Peyer's patch (tissue), 4 donors: ENCODE measurements around the gene FANCI. TPM values are rescaled to one million over a fixed set of nuclear protein-coding genes. Genes with fewer than 3 reads are reported as not detected.

Source experiments
- DNase-seq, 3 donors: peaks; one replicate each; pipeline ENCODE4 v3.0.0-alpha.2; 2017 to 2019
- H3K27ac ChIP-seq, 4 donors: fragments of 200-600 bp; sonication (generic); one replicate each; pipeline ENCODE4 v1.5.1; 2016 to 2019
- H3K27me3 ChIP-seq, 2 donors: fragments of 200-600 bp; sonication (generic); one replicate each; pipeline ENCODE4 v1.5.1; 2019
- H3K36me3 ChIP-seq, 3 donors: fragments of 200-600 bp; sonication (generic); one replicate each; pipeline ENCODE4 v1.5.1; 2016 to 2019
- H3K4me1 ChIP-seq, 4 donors: fragments of 200-600 bp; sonication (generic); one replicate each; pipeline ENCODE4 v1.5.1; 2016 to 2019
- H3K4me3 ChIP-seq, 4 donors: fragments of 200-600 bp; sonication (generic); 1 replicate in 3 of 4; 2 replicates in 1 of 4; pipeline ENCODE4 v1.5.1; 2016 to 2019; ENCODE audit warnings: mild to moderate bottlenecking in 1 of 4
- H3K9me3 ChIP-seq, 4 donors: fragments of 200-600 bp; sonication (generic); one replicate each; pipeline ENCODE4 v1.5.1; 2016 to 2019; ENCODE audit warnings: mild to moderate bottlenecking in 1 of 4
- POLR2A ChIP-seq, 2 donors: fragments of 450-650 bp; IDR thresholded peaks; one replicate each; pipeline ENCODE4 v1.5.1; 2017; ENCODE audit warnings: antibody characterized with exemption in 2 of 2, mild to moderate bottlenecking in 2 of 2, moderate library complexity in 2 of 2
- total RNA-seq, 4 donors: library from RNA; depleted of rRNA; stranded (reverse); fragments of >200 nt; gene quantifications; one replicate each; pipeline ENCODE4 v1.1.0, GENCODE V29; 2016
- TF ChIP-seq, protein P1 (sequence below), 6 experiments: fragments of 450-650 bp in 4 of 6; fragments of 200-600 bp in 2 of 6; sonication (generic) in 1 of 6; IDR thresholded peaks; one replicate each; pipeline ENCODE4 v1.5.1; 2017 to 2019; ENCODE audit warnings: antibody characterized with exemption in 6 of 6, mild to moderate bottlenecking in 3 of 6, moderate library complexity in 1 of 6

FANCI gene
- total RNA-seq, 4 donors from 2014 or later, result 5.6 to 75.9 (median 10.8) TPM

DNA sequence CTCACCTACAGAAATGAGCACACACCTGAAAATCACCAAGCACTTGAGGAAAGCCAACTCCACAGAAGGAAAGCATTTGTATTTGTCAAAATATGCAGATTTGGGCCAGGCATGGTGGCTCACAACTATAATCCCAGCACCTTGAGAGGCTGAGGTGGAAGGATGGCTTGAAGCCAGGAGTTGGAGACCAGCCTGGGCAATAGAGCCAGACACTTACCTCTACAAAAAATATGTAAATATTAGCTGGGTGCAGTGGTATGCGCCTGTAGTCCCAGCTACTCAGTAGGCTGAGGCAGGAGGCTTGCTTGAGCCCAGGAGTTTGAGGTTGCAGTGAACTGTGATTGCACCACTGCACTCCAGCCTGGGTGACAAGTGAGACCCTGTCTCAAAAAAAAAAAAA is 34.7 kb upstream of the FANCI start:
- no peak overlapping the region for H3K4me3 ChIP-seq
- H3K9me3 ChIP-seq, result no peaks in the 10 kb centered on the region
- TF ChIP-seq, protein P1, sequence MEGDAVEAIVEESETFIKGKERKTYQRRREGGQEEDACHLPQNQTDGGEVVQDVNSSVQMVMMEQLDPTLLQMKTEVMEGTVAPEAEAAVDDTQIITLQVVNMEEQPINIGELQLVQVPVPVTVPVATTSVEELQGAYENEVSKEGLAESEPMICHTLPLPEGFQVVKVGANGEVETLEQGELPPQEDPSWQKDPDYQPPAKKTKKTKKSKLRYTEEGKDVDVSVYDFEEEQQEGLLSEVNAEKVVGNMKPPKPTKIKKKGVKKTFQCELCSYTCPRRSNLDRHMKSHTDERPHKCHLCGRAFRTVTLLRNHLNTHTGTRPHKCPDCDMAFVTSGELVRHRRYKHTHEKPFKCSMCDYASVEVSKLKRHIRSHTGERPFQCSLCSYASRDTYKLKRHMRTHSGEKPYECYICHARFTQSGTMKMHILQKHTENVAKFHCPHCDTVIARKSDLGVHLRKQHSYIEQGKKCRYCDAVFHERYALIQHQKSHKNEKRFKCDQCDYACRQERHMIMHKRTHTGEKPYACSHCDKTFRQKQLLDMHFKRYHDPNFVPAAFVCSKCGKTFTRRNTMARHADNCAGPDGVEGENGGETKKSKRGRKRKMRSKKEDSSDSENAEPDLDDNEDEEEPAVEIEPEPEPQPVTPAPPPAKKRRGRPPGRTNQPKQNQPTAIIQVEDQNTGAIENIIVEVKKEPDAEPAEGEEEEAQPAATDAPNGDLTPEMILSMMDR (IDR thresholded peaks at IDR 0.05), result no peak
- no peak for TF ChIP-seq POLR2A (IDR thresholded peaks at IDR 0.05)
- no peak for DNase-seq
- no peak overlapping the region for H3K27ac ChIP-seq
- no peaks in the 10 kb centered on the region for H3K27me3 ChIP-seq
- no peaks in the 10 kb centered on the region for H3K36me3 ChIP-seq
- no peaks in the 10 kb centered on the region for H3K4me1 ChIP-seq

DNA sequence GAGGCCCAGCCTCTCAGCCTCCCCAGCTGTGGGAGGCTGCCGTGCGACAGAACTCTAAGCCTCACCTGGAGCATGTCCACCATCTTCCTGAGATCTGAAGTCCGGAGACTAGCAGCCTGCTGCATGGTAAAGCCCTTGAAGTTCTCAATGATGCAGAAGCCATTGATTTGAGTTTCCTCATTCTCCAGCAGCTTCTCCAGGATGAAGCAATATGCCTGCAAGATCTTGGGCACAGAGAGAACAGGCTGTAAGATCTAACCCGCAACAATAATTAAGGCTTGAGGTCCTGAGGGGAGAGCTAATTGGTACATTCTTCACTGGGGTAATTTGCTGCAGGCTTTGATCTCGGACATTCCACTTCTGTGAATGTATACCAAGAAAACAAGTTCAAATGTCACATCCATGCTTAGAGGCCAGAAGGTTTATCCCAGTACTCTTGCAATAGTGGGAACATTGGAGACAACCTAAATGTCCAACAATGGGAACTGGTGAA is 32.1 kb upstream of the FANCI start:
- Histone ChIP-seq H3K4me3 (no peak overlapping the region), H3K9me3 (no peaks in the 10 kb centered on the region), H3K4me1 (no peaks in the 10 kb centered on the region), H3K27ac (no peak overlapping the region), H3K36me3 (no peaks in the 10 kb centered on the region), H3K27me3 (no peaks in the 10 kb centered on the region)
- TF ChIP-seq POLR2A (IDR thresholded peaks at IDR 0.05), result no peak
- TF ChIP-seq, protein P1 (IDR thresholded peaks at IDR 0.05), result no peak
- DNase-seq, result no peak

DNA sequence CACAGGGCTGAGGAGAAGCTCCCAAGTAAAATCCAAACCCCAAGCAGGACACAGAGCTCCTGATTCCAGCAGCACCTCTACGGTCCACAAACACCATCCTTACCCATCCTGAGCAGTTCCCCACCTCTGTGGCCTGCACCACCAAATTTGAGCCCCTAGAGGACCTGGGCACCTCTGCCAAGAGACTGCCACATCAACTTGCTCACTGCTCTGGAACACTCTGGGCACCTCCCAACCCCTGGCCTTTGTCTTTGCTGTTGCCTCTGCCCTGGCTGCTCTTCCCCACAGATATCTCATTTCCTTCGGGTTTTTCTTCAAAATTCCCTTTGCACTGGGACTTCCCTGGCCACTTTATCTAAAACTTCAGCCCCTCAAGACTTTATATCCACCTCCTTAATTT is 28.2 kb upstream of the FANCI start:
- TF ChIP-seq POLR2A (IDR thresholded peaks at IDR 0.05), result no peak
- TF ChIP-seq, protein P1 (IDR thresholded peaks at IDR 0.05), result no peak
- DNase-seq, result peak in 1 of 3 donors; percentile 9
- no peaks in the 10 kb centered on the region for H3K9me3 ChIP-seq
- no peak overlapping the region for H3K4me3 ChIP-seq
- H3K4me1 ChIP-seq, result no peaks in the 10 kb centered on the region
- H3K27me3 ChIP-seq, result no peaks in the 10 kb centered on the region
- no peaks in the 10 kb centered on the region for H3K36me3 ChIP-seq
- H3K27ac ChIP-seq, result no peak overlapping the region

DNA sequence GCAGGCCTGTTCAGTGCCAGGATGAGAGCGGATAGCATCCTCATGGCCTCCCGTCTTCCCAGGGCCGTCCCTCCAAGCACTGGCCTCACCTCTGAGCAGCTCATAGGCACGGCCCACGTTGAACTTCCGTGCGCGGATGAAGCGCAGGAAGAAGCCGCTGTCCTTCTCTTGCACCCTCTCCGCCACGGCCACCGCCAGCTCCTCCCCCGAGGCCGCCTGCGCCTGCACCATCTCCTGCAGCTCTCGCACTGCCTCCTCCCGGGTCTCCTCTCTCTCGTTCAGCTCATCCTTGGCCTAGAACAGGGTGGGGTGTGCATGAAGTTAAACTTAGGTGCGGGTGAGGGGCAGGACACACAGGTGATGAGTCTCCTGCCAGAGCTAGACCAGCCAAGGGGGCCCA is 26.7 kb upstream of the FANCI start:
- Histone ChIP-seq H3K4me1 (no peaks in the 10 kb centered on the region), H3K27me3 (no peaks in the 10 kb centered on the region), H3K4me3 (no peak overlapping the region), H3K27ac (no peak overlapping the region), H3K36me3 (no peaks in the 10 kb centered on the region), H3K9me3 (no peaks in the 10 kb centered on the region)
- TF ChIP-seq, protein P1 (IDR thresholded peaks at IDR 0.05), result no peak
- no peak for TF ChIP-seq POLR2A (IDR thresholded peaks at IDR 0.05)
- DNase-seq, result peak in 1 of 3 donors; percentile 30

DNA sequence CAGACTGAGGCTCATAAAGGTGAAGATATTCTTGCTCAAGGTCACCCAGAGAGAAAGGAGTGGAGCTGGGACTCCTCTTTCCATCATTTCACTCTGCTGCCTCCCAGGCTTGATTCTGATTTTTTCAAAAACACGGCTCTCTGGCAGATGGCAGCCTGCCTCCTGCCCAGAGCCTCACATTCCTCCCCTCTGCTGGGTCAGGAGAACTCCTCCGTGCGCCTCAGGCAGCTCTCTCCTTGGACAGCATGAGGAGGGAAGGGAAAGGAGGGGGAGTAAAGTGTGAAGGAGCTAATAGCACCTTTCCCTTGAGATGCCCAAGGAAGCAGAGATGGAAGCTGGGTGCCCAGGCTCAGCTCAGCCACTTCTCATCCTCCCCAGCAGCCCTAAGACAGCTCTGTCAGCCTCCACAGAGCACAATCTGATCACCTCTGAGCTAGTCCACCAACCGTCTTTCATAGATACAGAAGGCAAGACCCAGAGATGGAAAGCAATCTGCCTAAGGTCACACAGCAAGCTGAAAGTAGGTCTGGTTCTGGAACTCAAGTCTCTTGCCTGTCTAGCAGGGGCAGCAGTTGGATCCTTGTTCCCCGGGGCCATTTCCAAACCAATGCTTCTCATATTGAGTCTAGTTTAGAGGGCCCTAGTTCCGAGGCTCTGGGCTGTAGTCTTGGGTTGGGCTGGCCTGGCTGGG is 25.9 kb upstream of the FANCI start:
- TF ChIP-seq, protein P1 (IDR thresholded peaks at IDR 0.05), result no peak
- TF ChIP-seq POLR2A (IDR thresholded peaks at IDR 0.05), result no peak
- Histone ChIP-seq H3K27ac (no peak overlapping the region), H3K27me3 (no peaks in the 10 kb centered on the region), H3K4me1 (no peaks in the 10 kb centered on the region), H3K4me3 (no peak overlapping the region), H3K36me3 (no peaks in the 10 kb centered on the region), H3K9me3 (no peaks in the 10 kb centered on the region)
- DNase-seq, result peak in 1 of 3 donors; percentile 18
